GM12892 (cell line): Measurements from ENCODE around the gene CCDC32.
A peak's percentile ranks its signal among the peaks of the same experiment; 100 is the strongest.

ENCODE experiments used
- DNase-seq: peaks from one replicate; pipeline ENCODE4 v3.0.0; 2011; ENCODE audit not compliant: insufficient read length
- FAIRE-seq: peaks from 2 replicates; lab custom pipeline; 2011; peaks lifted over from hg19 to GRCh38; lab: Jason Lieb, UNC
- POLR2A ChIP-seq: IDR thresholded peaks from 2 replicates; pipeline ENCODE4 v1.6.1; 2011; ENCODE audit warnings: low read depth, low read length, control low read depth
- POLR2AphosphoS5 ChIP-seq: IDR thresholded peaks from 2 replicates; pipeline ENCODE4 v1.6.1; 2011; ENCODE audit warnings: low read depth, low read length, control low read depth
- TAF1 ChIP-seq: IDR thresholded peaks from 2 replicates; pipeline ENCODE4 v1.6.1; 2011; ENCODE audit warnings: low read depth, mild to moderate bottlenecking, control low read depth, low read length, borderline replicate concordance

CCDC32 gene

GRCh38 chr15:40510201-40510600, 54.6 kb downstream of the CCDC32 start:
- TF ChIP-seq TAF1: no peak
- TF ChIP-seq POLR2A: no peak
- no peak for TF ChIP-seq POLR2AphosphoS5
- FAIRE-seq (no peak), DNase-seq (no peak)

DNA sequence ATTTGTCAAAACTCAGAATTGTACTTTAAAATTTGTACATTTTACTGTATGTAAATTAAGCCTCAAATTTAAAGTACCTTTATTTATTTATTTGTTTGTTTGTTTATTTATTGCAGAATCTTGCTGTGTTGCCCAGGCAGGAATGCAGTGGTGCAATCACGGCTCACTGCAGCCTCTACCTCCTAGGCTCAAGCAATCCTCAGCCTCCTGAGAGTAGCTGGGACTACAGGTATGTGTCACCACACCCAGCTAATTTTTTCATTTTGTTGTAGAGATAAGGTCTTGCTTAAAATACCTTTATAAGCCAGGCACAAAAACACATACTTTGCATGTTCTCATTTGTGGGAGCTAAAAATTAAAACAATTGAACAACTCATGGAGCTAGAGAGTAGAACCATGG, 56.6 kb downstream of the CCDC32 start:
- FAIRE-seq (peak; percentile 56), DNase-seq (no peak)
- no peak for TF ChIP-seq TAF1
- TF ChIP-seq POLR2AphosphoS5: no peak
- TF ChIP-seq POLR2A: no peak

GRCh38 chr15:40506964-40507571, 57.8 kb downstream of the CCDC32 start:
- no peak for FAIRE-seq
- peak; percentile 63 for DNase-seq
- no peak for TF ChIP-seq POLR2AphosphoS5
- TF ChIP-seq POLR2A: no peak
- no peak for TF ChIP-seq TAF1
